Cardiac fibroblast (primary cell): ENCODE data around the gene SERPINF2.

Experiments used
- DNase-seq, 2 donors: peaks; one replicate each; pipeline versions ENCODE4 v3.0.0 to v3.0.0-alpha.2; 2010; ENCODE audit warnings: low read depth in 2 of 2
- H3K4me3 ChIP-seq, 2 donors: replicated peaks in 1 of 2; 1 replicate in 1 of 2; 2 replicates in 1 of 2; pipeline ENCODE4 v1.5.1; 2011; ENCODE audit warnings: low read depth in 2 of 2, low read length in 2 of 2, mild to moderate bottlenecking in 2 of 2, moderate library complexity in 1 of 2
- CTCF ChIP-seq: IDR thresholded peaks from one replicate; pipeline ENCODE4 v1.5.1; 2011; ENCODE audit warnings: low read depth, mild to moderate bottlenecking, low read length, inconsistent platforms

Gene SERPINF2

GRCh38 chr17:1783834-1784611 is 41.4 kb downstream of the SERPINF2 start:
- no peak overlapping the region for H3K4me3 ChIP-seq
- DNase-seq = peak; percentile 97
- TF ChIP-seq CTCF = peak; percentile 79

- peak in 1 of 2 donors; percentile 47 for DNase-seq
- no peak overlapping the region for H3K4me3 ChIP-seq
- TF ChIP-seq CTCF = no peak
Measured at GRCh38 chr17:1785930-1786329, 43.3 kb downstream of the SERPINF2 start.

GRCh38 chr17:1786708-1787107 is 44.0 kb downstream of the SERPINF2 start:
- no peak for TF ChIP-seq CTCF
- no peak overlapping the region for H3K4me3 ChIP-seq
- DNase-seq = no peak

GRCh38 chr17:1787301-1787902 is 44.7 kb downstream of the SERPINF2 start:
- no peak for TF ChIP-seq CTCF
- DNase-seq = peak; percentile 91 to 93
- H3K4me3 ChIP-seq = no peak overlapping the region

- TF ChIP-seq CTCF = no peak
- DNase-seq = no peak
- H3K4me3 ChIP-seq = no peak overlapping the region
Measured at GRCh38 chr17:1789936-1790335, 47.3 kb downstream of the SERPINF2 start.

- no peak for TF ChIP-seq CTCF
- H3K4me3 ChIP-seq = no peak overlapping the region
Measured at GRCh38 chr17:1792495-1793446, 50.1 kb downstream of the SERPINF2 start.

More at GRCh38 chr17:1792495-1793446, 50.1 kb downstream of the SERPINF2 start:
- DNase-seq = no peak
